ENCODE data around the gene PCDHGC4.

- TF ChIP-seq POLR2A (IDR thresholded peaks at IDR 0.05), result no peak
- TF ChIP-seq CTCF (IDR thresholded peaks at IDR 0.05), result no peak
These were observed 45.3 kb upstream of the PCDHGC4 start for GRCh38 chr5:141439411-141440141.

All from adrenal gland (tissue), 5 donors.